Stimulated activated CD8-positive, alpha-beta memory T cell treated with anti-CD3 and anti-CD28 coated beads, Interleukin-7, amount 100 ng/mL, for 4 hours (primary cell): ENCODE results near the gene PPCDC.

Experiments
- DNase-seq, 2 donors: peaks; one replicate each; pipeline ENCODE4 v3.0.0-alpha.2; 2020; ENCODE audit warnings: low read depth in 2 of 2

PPCDC gene

DNA sequence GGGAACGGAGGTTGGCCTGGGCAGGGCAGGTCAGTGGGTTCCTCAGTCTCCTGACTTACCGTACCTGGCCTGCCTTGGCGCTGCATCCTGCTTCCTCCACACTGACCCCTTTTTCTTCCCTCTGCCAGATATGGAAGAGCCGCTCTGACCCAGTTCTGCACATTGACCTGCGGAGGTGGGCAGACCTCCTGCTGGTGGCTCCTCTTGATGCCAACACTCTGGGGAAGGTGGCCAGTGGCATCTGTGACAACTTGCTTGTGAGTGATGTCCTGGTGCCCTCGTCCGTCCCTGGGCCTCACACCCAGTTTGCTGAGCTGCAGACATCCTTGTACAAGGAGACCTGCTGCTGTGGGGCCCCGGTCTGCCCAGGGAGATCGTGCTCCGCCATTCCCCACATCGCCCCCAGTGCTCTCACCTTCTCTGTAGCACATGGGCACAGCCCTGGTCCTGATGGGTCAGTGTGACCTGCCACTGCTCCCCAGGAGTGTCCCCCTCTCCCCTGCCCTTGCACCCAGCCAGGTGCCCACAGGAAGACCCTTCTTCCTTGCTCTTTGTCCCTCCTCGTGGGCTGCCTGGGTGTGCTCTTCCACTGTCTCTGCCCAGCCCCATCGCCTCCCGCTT lies 21.0 kb downstream of the PPCDC start:
- no peak for DNase-seq

DNA sequence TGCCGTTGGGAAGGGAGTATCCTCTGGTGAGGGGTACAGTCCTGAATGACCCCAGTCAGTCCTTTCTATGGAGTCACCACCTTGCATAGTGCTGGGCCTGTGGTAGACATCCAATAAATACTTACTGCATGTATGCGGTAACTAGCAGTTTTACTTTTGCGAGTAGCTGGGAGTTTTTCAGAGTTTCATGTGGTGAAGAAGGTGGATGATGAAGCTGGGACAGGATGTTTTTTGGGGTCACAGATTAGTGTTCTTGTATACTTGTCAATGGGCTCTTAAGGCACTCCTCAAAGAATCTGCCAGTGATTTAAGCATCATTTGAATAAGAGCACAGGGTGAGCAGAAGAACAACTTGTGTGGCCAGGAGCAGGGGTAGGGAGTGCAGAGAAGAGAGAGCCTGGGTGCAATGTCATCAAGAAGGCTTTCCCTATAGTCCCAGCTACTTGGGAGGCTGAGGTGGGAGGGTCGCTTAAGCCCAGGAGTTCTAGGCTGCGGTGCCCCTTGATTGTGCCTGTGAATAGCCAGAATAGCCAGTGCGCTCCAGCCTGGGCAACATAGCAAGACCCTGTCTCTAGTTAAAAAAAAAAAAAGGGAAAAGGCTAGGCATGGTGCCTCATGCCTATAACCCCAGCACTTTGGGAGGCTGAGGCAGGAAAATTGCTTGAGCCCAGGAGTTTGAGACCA lies 22.1 kb downstream of the PPCDC start:
- DNase-seq: no peak

GRCh38 chr15:75048394-75048793 lies 25.0 kb downstream of the PPCDC start:
- no peak for DNase-seq

GRCh38 chr15:75049392-75049791 lies 26.0 kb downstream of the PPCDC start:
- no peak for DNase-seq

- no peak for DNase-seq
These were observed 26.9 kb downstream of the PPCDC start for GRCh38 chr15:75050283-75050682.

- no peak for DNase-seq
These were observed 27.8 kb downstream of the PPCDC start for GRCh38 chr15:75051191-75051608.

GRCh38 chr15:75051711-75052110 lies 28.3 kb downstream of the PPCDC start:
- DNase-seq: no peak

DNA sequence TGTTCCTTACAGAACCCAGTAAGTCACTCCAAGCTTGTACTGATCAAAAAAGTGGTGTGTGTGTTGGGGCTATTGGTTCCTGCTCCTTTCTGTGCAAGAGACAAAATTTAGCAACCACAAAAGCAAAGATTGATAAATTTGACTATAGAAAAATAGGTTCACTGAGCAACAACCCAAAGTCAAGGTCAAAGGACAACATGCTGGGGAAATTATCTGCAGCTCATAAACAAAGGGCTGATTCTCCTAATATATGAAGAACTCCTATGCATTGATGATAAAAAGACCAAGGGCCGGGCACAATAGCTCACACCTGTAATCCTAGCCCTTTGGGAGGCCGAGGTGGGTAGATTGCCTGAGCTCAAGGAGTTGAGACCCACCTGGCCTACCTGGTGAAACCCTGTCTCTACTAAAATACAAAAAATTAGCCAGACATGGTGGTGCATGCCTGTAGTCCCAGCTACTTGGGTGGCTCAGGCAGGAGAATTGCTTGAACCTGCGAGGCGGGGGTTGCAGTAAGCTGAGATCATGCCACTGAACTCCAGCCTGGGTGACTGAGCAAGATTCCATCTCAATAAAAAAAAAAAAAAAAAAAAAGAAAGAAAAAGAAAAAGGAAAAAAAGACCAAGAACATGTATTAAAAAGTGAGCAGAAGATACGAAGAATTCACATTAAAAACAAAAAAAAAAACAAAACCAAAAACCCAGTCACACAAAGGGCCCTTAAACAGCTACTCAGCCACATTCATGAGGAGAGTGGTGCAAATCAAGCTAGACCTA lies 29.8 kb downstream of the PPCDC start:
- DNase-seq: no peak

DNA sequence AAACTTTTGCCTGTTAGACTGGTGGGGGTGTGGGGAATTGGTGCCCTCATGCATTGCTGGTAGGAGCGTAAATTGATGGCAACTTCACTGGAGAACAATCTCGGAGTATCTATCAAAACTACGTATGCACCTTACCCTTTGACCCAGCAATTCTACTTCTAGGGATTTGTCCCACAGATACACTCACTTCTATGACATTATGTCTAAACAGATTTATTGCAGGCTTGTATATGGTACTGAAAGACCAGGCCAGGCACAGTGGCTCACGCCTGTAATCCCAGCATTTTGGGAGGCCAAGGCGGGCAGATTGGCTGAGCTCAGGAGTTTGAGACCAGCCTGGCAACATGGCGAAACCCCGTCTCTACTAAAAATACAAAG lies 30.3 kb downstream of the PPCDC start:
- no peak for DNase-seq

DNA sequence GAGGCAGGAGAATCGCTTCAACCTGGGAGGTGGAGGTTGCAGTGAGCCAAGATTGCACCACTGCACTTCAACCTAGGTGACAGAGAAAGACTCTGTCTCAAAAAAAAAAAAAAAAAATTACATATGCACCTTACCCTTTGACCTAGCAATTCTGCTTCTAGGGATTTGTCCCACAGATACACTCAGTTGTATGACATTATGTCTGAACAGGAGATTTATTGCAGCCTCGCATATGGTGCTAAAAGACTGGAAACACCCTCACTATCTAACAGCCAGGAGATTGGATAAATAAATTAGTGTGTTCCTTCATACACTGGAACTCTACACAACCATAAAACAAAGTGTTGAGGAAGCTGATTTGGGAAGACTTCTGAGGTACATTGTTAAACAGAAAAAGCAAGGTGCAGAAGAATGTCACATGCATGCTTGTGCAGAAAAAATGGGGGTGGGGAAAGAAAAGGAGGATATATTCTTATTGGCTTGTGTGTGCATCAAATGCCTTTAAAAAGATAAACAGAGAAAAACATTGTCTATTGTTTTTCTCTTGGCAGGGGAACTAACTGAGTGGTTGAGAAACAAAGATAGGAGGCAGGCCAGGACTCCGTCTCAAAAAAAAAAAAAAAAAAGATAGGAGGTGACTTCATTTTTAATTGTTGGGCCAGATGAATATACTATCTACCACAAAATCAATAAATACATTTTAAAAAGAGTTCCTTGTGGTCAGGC lies 30.9 kb downstream of the PPCDC start:
- DNase-seq: no peak

DNA sequence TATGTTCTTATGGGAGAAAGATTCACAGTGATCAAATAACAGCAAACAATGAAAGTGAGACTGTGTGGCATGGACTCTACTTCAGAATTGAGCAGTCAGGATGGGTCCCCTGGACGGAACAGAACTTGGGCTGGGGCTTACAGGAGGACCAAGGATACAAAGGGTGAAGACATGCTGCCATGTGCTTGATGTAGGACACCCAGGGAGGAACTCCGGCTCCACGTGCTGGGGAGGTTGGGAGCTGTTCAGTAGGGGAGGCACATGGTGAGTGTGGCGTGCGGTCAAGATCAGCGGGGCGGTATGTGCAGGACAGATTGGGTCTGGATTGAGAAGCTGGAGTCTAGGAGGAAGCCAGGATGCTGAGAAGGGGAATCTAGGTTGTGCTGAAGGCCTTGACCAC lies 32.6 kb downstream of the PPCDC start:
- no peak for DNase-seq

- no peak for DNase-seq
These were observed 34.9 kb downstream of the PPCDC start for GRCh38 chr15:75058127-75058905.

GRCh38 chr15:75059607-75060006 lies 36.2 kb downstream of the PPCDC start:
- DNase-seq: no peak

DNA sequence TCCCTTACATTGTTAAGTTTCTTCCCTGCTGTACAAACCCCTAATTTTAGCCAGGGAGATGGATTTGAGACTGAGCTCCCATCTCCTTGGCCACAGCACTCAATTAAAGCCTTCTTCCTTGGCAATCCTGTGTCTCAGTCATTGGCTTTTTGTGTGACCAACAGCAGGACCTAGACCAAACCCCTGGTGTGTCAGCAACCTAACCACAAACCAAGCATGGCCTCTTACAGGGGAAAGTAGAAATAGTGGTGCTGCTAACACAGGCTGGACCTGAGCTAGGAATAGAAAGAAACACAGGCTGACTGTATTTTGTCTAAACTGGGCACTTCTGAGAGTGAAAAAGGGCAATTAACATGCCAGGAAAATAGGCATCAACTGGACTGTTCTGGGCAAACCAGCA lies 37.9 kb downstream of the PPCDC start:
- DNase-seq: no peak

DNA sequence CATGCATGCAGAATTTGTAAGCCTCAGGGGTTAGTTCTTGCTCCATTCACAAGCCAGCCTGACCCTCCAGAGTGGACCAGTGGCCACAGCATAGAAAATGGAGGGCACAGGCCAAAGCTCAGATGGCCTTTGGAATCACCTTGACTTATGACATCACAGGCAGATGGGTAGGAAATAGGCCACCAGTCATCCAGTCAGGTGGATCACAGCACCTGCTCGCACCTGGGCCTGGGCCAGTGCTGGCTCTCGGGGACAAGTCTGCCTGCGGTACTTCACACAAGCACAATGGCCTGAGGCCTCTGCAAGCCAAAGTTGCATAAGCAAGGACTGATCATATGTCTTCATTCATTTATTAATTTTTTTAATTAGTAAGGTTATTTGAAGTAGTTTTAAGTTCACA lies 39.3 kb downstream of the PPCDC start:
- no peak for DNase-seq

GRCh38 chr15:75063338-75063737 lies 39.9 kb downstream of the PPCDC start:
- DNase-seq: no peak

DNA sequence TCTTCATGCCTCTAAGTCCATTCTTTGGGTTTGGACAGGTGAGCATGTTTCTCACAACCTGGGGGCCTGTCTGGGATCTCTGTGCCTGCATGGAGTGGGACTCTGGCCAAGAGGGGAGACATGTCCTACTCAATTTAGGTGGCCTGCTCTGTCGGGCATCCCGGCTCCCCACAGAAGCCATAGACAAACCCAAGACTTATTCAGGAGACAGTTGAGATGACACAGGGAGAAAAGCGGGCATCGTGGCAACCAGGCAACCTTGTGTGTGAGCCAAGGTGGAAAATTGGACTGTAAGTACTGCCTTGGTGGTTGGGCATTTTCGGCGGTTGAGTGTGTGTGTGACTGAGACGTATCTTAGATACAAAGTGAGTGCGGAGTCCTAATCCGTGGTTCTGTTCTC lies 40.5 kb downstream of the PPCDC start:
- DNase-seq: no peak

GRCh38 chr15:75064846-75065245 lies 41.5 kb downstream of the PPCDC start:
- no peak for DNase-seq

- DNase-seq: no peak
These were observed 42.1 kb downstream of the PPCDC start for GRCh38 chr15:75065467-75065850.

- DNase-seq: no peak
These were observed 42.6 kb downstream of the PPCDC start for GRCh38 chr15:75065851-75066509.
